AG08395 (cell line): ENCODE results near the gene ZC3H18.

Experiments
- DNase-seq: peaks from one replicate; pipeline ENCODE4 v3.0.0; 2012; ENCODE audit warnings: mixed read lengths, low spot score

Gene ZC3H18

GRCh38 chr16:88623858-88624257 lies 53.7 kb downstream of the ZC3H18 start:
- DNase-seq, result no peak

GRCh38 chr16:88624481-88624880 lies 54.3 kb downstream of the ZC3H18 start:
- no peak for DNase-seq

- no peak for DNase-seq
These were observed 54.9 kb downstream of the ZC3H18 start for GRCh38 chr16:88624977-88625576.

- DNase-seq, result no peak
These were observed 56.4 kb downstream of the ZC3H18 start for GRCh38 chr16:88626646-88627045.

- DNase-seq, result no peak
These were observed 57.6 kb downstream of the ZC3H18 start for GRCh38 chr16:88627531-88628411.

GRCh38 chr16:88628512-88628974 lies 58.3 kb downstream of the ZC3H18 start:
- DNase-seq, result no peak

- DNase-seq, result no peak
These were observed 59.6 kb downstream of the ZC3H18 start for GRCh38 chr16:88629835-88630234.

- DNase-seq, result no peak
These were observed 60.2 kb downstream of the ZC3H18 start for GRCh38 chr16:88630433-88630832.

- DNase-seq, result no peak
These were observed 60.7 kb downstream of the ZC3H18 start for GRCh38 chr16:88630941-88631340.

GRCh38 chr16:88631384-88631783 lies 61.2 kb downstream of the ZC3H18 start:
- DNase-seq, result no peak

- no peak for DNase-seq
These were observed 61.9 kb downstream of the ZC3H18 start for GRCh38 chr16:88631920-88632586.

- DNase-seq, result no peak
These were observed 62.4 kb downstream of the ZC3H18 start for GRCh38 chr16:88632587-88632930.

- peak; percentile 36 for DNase-seq
These were observed 63.5 kb downstream of the ZC3H18 start for GRCh38 chr16:88633684-88634140.

- peak; percentile 70 for DNase-seq
These were observed 64.2 kb downstream of the ZC3H18 start for GRCh38 chr16:88634141-88634993.

GRCh38 chr16:88634994-88635670 lies 64.9 kb downstream of the ZC3H18 start:
- no peak for DNase-seq

GRCh38 chr16:88635671-88636319 lies 65.6 kb downstream of the ZC3H18 start:
- no peak for DNase-seq

- DNase-seq, result no peak
These were observed 66.5 kb downstream of the ZC3H18 start for GRCh38 chr16:88636488-88637265.

- no peak for DNase-seq
These were observed 68.4 kb downstream of the ZC3H18 start, which contains the start of gene IL17C for GRCh38 chr16:88638323-88639230. Gene IL17C (plus strand): TSS chr16:88638572. CDS start chr16:88638642, 70 bp downstream.
